ENCODE data around the gene TMEM106C.

TMEM106C gene

DNA sequence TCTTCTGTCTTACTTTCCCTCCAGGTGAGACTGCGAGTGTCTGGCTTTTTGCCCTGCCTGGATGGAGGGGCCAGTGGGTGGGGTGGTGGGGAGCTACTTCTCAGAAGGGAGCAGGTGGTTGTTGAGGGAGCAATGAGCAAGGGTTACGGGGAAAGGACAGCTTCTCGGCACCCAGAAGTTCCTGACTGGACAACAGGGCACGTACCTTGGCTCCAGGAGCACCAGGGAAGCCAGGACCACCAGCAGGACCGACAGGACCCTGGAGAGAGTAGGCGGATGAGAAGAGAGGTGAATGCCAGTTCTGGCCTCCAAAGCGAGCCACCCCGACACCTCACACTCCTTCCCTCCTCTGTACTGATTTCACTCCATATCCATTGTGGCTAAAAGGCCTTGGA is 25.6 kb downstream of the TMEM106C start:
- Histone ChIP-seq H2AK5ac (ENCODE audit: low read length) (peak overlapping the region; percentile 51), H3K9me3 (ENCODE audit: insufficient read depth, low read depth, low read length) (peaks cover 6% of the 10 kb centered on the region), H3K4me2 (ENCODE audit: low read length) (peak overlapping the region; percentile 14), H3K79me2 (ENCODE audit: control insufficient read depth, insufficient read depth, low read length, poor library complexity) (peaks cover 2% of the 10 kb centered on the region), H2BK5ac (ENCODE audit: low read depth, low read length, poor library complexity) (peak overlapping the region; percentile 90), H3K36me3 (ENCODE audit: control insufficient read depth in 1 of 2, insufficient read depth in 2 of 2, low read length in 2 of 2) (peaks cover 58 to 65% of the 10 kb centered on the region in 2 experiments), H3K23ac (ENCODE audit: low read length) (no peak overlapping the region), H4K91ac (ENCODE audit: low read depth, low read length) (peak overlapping the region; percentile 97), H3K4me3 (ENCODE audit: low read depth, low read length) (no peak overlapping the region), H4K12ac (ENCODE audit: low read depth, low read length) (no peak overlapping the region), H3K4ac (ENCODE audit: low read depth, low read length) (peak overlapping the region; percentile 5), H2BK120ac (ENCODE audit: insufficient read depth, low read length, poor library complexity) (peak overlapping the region; percentile 94), H3K27me3 (ENCODE audit: insufficient read depth, low read length) (no peaks in the 10 kb centered on the region), H3K18ac (ENCODE audit: low read length) (peak overlapping the region; percentile 19), H3K27ac (ENCODE audit: low read depth, low read length) (peak overlapping the region; percentile 87), H4K8ac (ENCODE audit: low read depth, low read length) (peak overlapping the region; percentile 43), H3K4me1 (ENCODE audit: control insufficient read depth in 1 of 2, insufficient read depth in 2 of 2, low read length in 2 of 2) (peaks cover 20 to 23% of the 10 kb centered on the region in 2 experiments), H3K14ac (ENCODE audit: low read length) (peak overlapping the region; percentile 89), H2BK12ac (ENCODE audit: low read length) (peak overlapping the region; percentile 78), H2AFZ (ENCODE audit: insufficient read depth, low read length, poor library complexity) (no peak overlapping the region), H3K9ac (ENCODE audit: low read length) (no peak overlapping the region), H3K79me1 (ENCODE audit: low read length) (peaks cover 19% of the 10 kb centered on the region)
- no CpG with 5 or more reads among the region's 8 CpGs for WGBS (ENCODE audit: extremely low coverage, insufficient coverage, insufficient read length)
- DNase-seq, result no peak

DNA sequence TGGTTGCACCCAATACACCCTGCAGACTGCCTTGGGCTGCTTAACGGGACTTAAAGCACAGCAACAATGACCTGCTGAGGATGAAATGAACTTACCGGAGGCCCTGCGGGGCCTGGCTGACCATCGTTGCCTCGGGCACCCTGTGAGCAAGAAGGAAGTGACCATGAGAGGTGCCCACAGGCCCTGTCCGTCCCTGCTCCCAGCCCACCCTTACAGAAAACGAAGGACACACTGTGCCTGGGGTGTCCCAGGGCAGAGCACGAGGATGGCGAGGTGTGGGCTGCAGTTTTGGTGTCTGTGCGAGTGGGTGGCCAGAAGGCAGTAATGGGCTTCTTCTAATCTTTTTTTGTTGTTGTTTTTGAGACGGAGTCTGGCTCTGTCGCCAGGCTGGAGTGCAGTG is 26.3 kb downstream of the TMEM106C start:
- H3K23ac ChIP-seq (ENCODE audit: low read length), result no peak overlapping the region
- no CpG with 5 or more reads among the region's 12 CpGs for WGBS (ENCODE audit: extremely low coverage, insufficient coverage, insufficient read length)
- H4K8ac ChIP-seq (ENCODE audit: low read depth, low read length), result no peak overlapping the region
- peak overlapping the region; percentile 45 for H2BK12ac ChIP-seq (ENCODE audit: low read length)
- H4K91ac ChIP-seq (ENCODE audit: low read depth, low read length), result peak overlapping the region; percentile 97
- peak overlapping the region; percentile 40 for H2AK5ac ChIP-seq (ENCODE audit: low read length)
- H2BK5ac ChIP-seq (ENCODE audit: low read depth, low read length, poor library complexity), result peak overlapping the region; percentile 2
- peaks cover 52 to 64% of the 10 kb centered on the region in 2 experiments for H3K36me3 ChIP-seq (ENCODE audit: control insufficient read depth in 1 of 2, insufficient read depth in 2 of 2, low read length in 2 of 2)
- no peak for DNase-seq
- peaks cover 19% of the 10 kb centered on the region for H3K79me1 ChIP-seq (ENCODE audit: low read length)
- H2BK120ac ChIP-seq (ENCODE audit: insufficient read depth, low read length, poor library complexity), result peak overlapping the region; percentile 19
- H3K27me3 ChIP-seq (ENCODE audit: insufficient read depth, low read length), result no peaks in the 10 kb centered on the region
- H3K9ac ChIP-seq (ENCODE audit: low read length), result no peak overlapping the region
- H3K4me3 ChIP-seq (ENCODE audit: low read depth, low read length), result no peak overlapping the region
- peaks cover 2% of the 10 kb centered on the region for H3K79me2 ChIP-seq (ENCODE audit: control insufficient read depth, insufficient read depth, low read length, poor library complexity)
- no peak overlapping the region for H3K27ac ChIP-seq (ENCODE audit: low read depth, low read length)
- peak overlapping the region; percentile 5 for H3K4ac ChIP-seq (ENCODE audit: low read depth, low read length)
- peaks cover 6% of the 10 kb centered on the region for H3K9me3 ChIP-seq (ENCODE audit: insufficient read depth, low read depth, low read length)
- H3K14ac ChIP-seq (ENCODE audit: low read length), result peak overlapping the region; percentile 8
- H2AFZ ChIP-seq (ENCODE audit: insufficient read depth, low read length, poor library complexity), result no peak overlapping the region
- H3K4me1 ChIP-seq (ENCODE audit: control insufficient read depth in 1 of 2, insufficient read depth in 2 of 2, low read length in 2 of 2), result peaks cover 20 to 23% of the 10 kb centered on the region in 2 experiments
- no peak overlapping the region for H3K18ac ChIP-seq (ENCODE audit: low read length)
- no peak overlapping the region for H3K4me2 ChIP-seq (ENCODE audit: low read length)
- no peak overlapping the region for H4K12ac ChIP-seq (ENCODE audit: low read depth, low read length)

DNA sequence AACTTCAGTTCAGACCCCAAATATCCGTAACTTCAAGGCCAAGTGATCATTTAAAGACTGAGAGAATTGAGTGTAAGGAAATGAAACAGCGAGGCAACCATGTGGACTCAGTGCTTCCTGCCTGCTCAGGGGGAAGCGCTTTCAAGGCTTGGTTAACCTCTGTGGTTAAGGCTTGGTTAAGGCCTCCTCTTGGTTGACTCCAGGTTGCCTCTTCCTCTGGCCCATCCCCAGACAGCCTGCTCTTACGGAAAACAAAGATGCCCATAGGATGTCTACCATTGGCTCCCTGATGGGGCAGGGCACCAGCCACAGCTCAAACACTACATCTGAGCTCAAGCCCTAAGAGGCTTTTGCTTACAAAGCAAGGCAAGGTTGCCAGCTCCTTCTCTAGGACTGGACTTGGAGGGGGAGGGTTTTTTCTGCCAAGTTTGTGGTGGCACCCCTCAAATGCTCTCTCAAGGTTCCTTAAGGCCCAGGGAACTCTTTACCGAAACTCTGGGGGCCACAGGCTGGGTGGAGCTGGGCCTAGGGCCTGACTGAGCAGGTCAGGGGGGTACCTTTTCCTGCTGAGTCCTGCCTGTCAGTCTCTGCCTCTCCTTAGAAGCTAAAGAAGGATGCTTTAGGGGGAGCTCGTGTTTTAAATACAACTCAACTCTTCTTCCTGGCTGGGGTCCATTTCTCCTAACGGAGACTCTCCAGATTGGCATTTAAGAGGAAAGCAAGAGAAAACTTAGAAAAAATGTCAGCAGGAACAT is 27.1 kb downstream of the TMEM106C start:
- Histone ChIP-seq H3K79me1 (ENCODE audit: low read length) (peaks cover 19% of the 10 kb centered on the region), H3K4ac (ENCODE audit: low read depth, low read length) (peak overlapping the region; percentile 9), H3K18ac (ENCODE audit: low read length) (no peak overlapping the region), H3K14ac (ENCODE audit: low read length) (peak overlapping the region; percentile 25), H3K4me3 (ENCODE audit: low read depth, low read length) (no peak overlapping the region), H2BK12ac (ENCODE audit: low read length) (peak overlapping the region; percentile 47), H3K9ac (ENCODE audit: low read length) (no peak overlapping the region), H2AFZ (ENCODE audit: insufficient read depth, low read length, poor library complexity) (no peak overlapping the region), H4K8ac (ENCODE audit: low read depth, low read length) (no peak overlapping the region), H2AK5ac (ENCODE audit: low read length) (no peak overlapping the region), H3K79me2 (ENCODE audit: control insufficient read depth, insufficient read depth, low read length, poor library complexity) (peaks cover 2% of the 10 kb centered on the region), H2BK5ac (ENCODE audit: low read depth, low read length, poor library complexity) (no peak overlapping the region), H3K36me3 (ENCODE audit: control insufficient read depth in 1 of 2, insufficient read depth in 2 of 2, low read length in 2 of 2) (peaks cover 51 to 63% of the 10 kb centered on the region in 2 experiments), H3K27ac (ENCODE audit: low read depth, low read length) (no peak overlapping the region), H4K12ac (ENCODE audit: low read depth, low read length) (no peak overlapping the region), H3K27me3 (ENCODE audit: insufficient read depth, low read length) (no peaks in the 10 kb centered on the region), H3K9me3 (ENCODE audit: insufficient read depth, low read depth, low read length) (peaks cover 6% of the 10 kb centered on the region), H3K4me1 (ENCODE audit: control insufficient read depth in 1 of 2, insufficient read depth in 2 of 2, low read length in 2 of 2) (peaks cover 20 to 23% of the 10 kb centered on the region in 2 experiments), H2BK120ac (ENCODE audit: insufficient read depth, low read length, poor library complexity) (peak overlapping the region; percentile 14), H4K91ac (ENCODE audit: low read depth, low read length) (peak overlapping the region; percentile 25), H3K23ac (ENCODE audit: low read length) (no peak overlapping the region), H3K4me2 (ENCODE audit: low read length) (no peak overlapping the region)
- DNase-seq, result no peak
- no CpG with 5 or more reads among the region's 7 CpGs for WGBS (ENCODE audit: extremely low coverage, insufficient coverage, insufficient read length)

DNA sequence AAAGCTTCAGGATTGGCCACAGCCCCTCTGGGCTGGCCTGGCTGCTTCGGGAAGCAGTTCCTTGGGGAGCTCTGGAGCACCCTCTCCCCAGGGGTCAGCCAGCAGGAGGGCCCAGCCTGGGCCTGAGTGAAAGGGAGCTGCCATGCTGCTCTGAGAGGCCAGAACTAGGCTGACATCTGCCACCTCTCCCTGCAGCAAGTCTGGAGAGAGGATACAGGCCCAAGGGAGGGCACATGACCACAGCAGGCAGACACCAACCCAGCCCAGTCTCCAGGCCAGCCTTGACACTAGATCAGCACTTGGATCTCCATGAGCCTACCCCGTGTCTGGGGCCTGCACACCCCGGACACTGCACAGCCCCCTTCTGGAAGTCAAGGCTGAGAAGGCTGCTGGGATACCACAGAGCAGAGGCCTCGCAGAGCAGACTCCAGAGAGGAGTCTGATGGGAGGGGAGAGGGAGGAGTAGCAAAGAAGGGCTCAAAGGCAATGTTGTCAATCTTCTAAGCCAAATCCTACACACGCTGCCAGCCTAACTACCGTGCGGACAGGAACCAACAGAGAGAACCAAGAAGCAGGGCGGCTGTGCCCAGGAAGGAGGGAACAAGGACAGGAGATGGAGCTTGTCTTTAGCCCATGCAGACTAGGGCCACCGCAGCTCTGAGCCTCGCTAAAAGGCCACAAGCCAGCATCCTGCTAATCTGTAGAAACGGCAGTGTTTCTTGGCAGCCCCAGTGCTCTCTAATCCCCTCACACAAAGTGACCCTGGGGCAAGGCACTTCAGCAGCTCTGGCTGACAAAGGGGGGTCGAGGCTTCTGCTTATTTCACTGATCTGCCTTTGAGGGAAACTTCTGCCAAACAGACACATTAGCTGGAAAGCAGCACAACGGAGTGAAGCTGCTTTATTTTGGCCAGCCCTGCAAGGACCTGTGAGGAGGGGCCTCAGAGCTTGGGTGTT is 28.0 kb downstream of the TMEM106C start:
- H3K9me3 ChIP-seq (ENCODE audit: insufficient read depth, low read depth, low read length), result peaks cover 1% of the 10 kb centered on the region
- peaks cover 19% of the 10 kb centered on the region for H3K79me1 ChIP-seq (ENCODE audit: low read length)
- no peak overlapping the region for H3K27ac ChIP-seq (ENCODE audit: low read depth, low read length)
- DNase-seq, result no peak
- peak overlapping the region; percentile 11 for H4K91ac ChIP-seq (ENCODE audit: low read depth, low read length)
- H3K36me3 ChIP-seq (ENCODE audit: control insufficient read depth in 1 of 2, insufficient read depth in 2 of 2, low read length in 2 of 2), result peaks cover 49 to 63% of the 10 kb centered on the region in 2 experiments
- H3K18ac ChIP-seq (ENCODE audit: low read length), result no peak overlapping the region
- no peak overlapping the region for H3K9ac ChIP-seq (ENCODE audit: low read length)
- no peak overlapping the region for H4K12ac ChIP-seq (ENCODE audit: low read depth, low read length)
- H3K23ac ChIP-seq (ENCODE audit: low read length), result no peak overlapping the region
- WGBS (ENCODE audit: extremely low coverage, insufficient coverage, insufficient read length), result no CpG with 5 or more reads among the region's 13 CpGs
- H3K27me3 ChIP-seq (ENCODE audit: insufficient read depth, low read length), result no peaks in the 10 kb centered on the region
- peak overlapping the region; percentile 28 for H2AK5ac ChIP-seq (ENCODE audit: low read length)
- H2BK120ac ChIP-seq (ENCODE audit: insufficient read depth, low read length, poor library complexity), result peak overlapping the region; percentile 36
- H4K8ac ChIP-seq (ENCODE audit: low read depth, low read length), result peak overlapping the region; percentile 59
- H3K4me2 ChIP-seq (ENCODE audit: low read length), result no peak overlapping the region
- peaks cover 20 to 23% of the 10 kb centered on the region in 2 experiments for H3K4me1 ChIP-seq (ENCODE audit: control insufficient read depth in 1 of 2, insufficient read depth in 2 of 2, low read length in 2 of 2)
- peak overlapping the region; percentile 9 for H3K4ac ChIP-seq (ENCODE audit: low read depth, low read length)
- H3K14ac ChIP-seq (ENCODE audit: low read length), result peak overlapping the region; percentile 27
- H3K79me2 ChIP-seq (ENCODE audit: control insufficient read depth, insufficient read depth, low read length, poor library complexity), result peaks cover 2% of the 10 kb centered on the region
- H2AFZ ChIP-seq (ENCODE audit: insufficient read depth, low read length, poor library complexity), result peak overlapping the region; percentile 11
- no peak overlapping the region for H3K4me3 ChIP-seq (ENCODE audit: low read depth, low read length)
- peak overlapping the region; percentile 47 for H2BK12ac ChIP-seq (ENCODE audit: low read length)
- H2BK5ac ChIP-seq (ENCODE audit: low read depth, low read length, poor library complexity), result peak overlapping the region; percentile 25
